ENCODE data around the gene AFAP1L1. TPM values are rescaled to one million over a fixed set of nuclear protein-coding genes. Genes with fewer than 3 reads are reported as not detected.

Gene AFAP1L1
- total RNA-seq, 4 donors from 2014 or later = 4.8 to 11.6 (median 7.3) TPM

- 56% methylated on average over 3 of the region's 3 CpGs for WGBS
- TF ChIP-seq POLR2AphosphoS5 (IDR thresholded peaks at IDR 0.05) = no peak
- TF ChIP-seq CTCF (IDR thresholded peaks at IDR 0.05) = no peak
- no peak for TF ChIP-seq EP300 (IDR thresholded peaks at IDR 0.05)
- TF ChIP-seq POLR2A (IDR thresholded peaks at IDR 0.05) = no peak
- no peak overlapping the region for H3K4me3 ChIP-seq
- H3K4me1 ChIP-seq = no peaks in the 10 kb centered on the region
- H3K9me3 ChIP-seq = no peaks in the 10 kb centered on the region
- H3K27ac ChIP-seq = no peak overlapping the region
- no peaks in the 10 kb centered on the region for H3K27me3 ChIP-seq
- peaks cover 6% of the 10 kb centered on the region for H3K36me3 ChIP-seq
- DNase-seq (ENCODE audit: low spot score in 2 of 2) = no peak
Measured at GRCh38 chr5:149254506-149254905, 17.2 kb upstream of the AFAP1L1 start.

- H3K9me3 ChIP-seq = no peaks in the 10 kb centered on the region
- H3K36me3 ChIP-seq = no peaks in the 10 kb centered on the region
- no peak for DNase-seq (ENCODE audit: low spot score in 2 of 2)
- TF ChIP-seq EP300 (IDR thresholded peaks at IDR 0.05) = no peak
- no peak for TF ChIP-seq CTCF (IDR thresholded peaks at IDR 0.05)
- TF ChIP-seq POLR2AphosphoS5 (IDR thresholded peaks at IDR 0.05) = no peak
- no peak for TF ChIP-seq POLR2A (IDR thresholded peaks at IDR 0.05)
- no peak overlapping the region for H3K27ac ChIP-seq
- no peak overlapping the region for H3K4me3 ChIP-seq
- no peaks in the 10 kb centered on the region for H3K27me3 ChIP-seq
- no peaks in the 10 kb centered on the region for H3K4me1 ChIP-seq
Measured at GRCh38 chr5:149256451-149256850, 15.2 kb upstream of the AFAP1L1 start.

- WGBS = 75% methylated on average over 1 of the region's 1 CpG
- TF ChIP-seq POLR2A (IDR thresholded peaks at IDR 0.05) = no peak
- no peak for TF ChIP-seq POLR2AphosphoS5 (IDR thresholded peaks at IDR 0.05)
- TF ChIP-seq CTCF (IDR thresholded peaks at IDR 0.05) = no peak
- no peak for TF ChIP-seq EP300 (IDR thresholded peaks at IDR 0.05)
- Histone ChIP-seq H3K27me3 (no peaks in the 10 kb centered on the region), H3K9me3 (no peaks in the 10 kb centered on the region), H3K4me3 (no peak overlapping the region), H3K4me1 (no peaks in the 10 kb centered on the region), H3K36me3 (no peaks in the 10 kb centered on the region), H3K27ac (no peak overlapping the region)
- no peak for DNase-seq (ENCODE audit: low spot score in 2 of 2)
Measured at GRCh38 chr5:149257131-149257530, 14.5 kb upstream of the AFAP1L1 start.

GRCh38 chr5:149257889-149258705 lies 13.6 kb upstream of the AFAP1L1 start:
- no peak overlapping the region for H3K27ac ChIP-seq
- no peak overlapping the region for H3K4me3 ChIP-seq
- no peaks in the 10 kb centered on the region for H3K4me1 ChIP-seq
- H3K9me3 ChIP-seq = no peaks in the 10 kb centered on the region
- H3K36me3 ChIP-seq = no peaks in the 10 kb centered on the region
- WGBS = 87% methylated on average over 10 of the region's 10 CpGs
- TF ChIP-seq POLR2AphosphoS5 (IDR thresholded peaks at IDR 0.05) (no peak), EP300 (IDR thresholded peaks at IDR 0.05) (no peak), CTCF (IDR thresholded peaks at IDR 0.05) (no peak), POLR2A (IDR thresholded peaks at IDR 0.05) (no peak)
- no peak for DNase-seq (ENCODE audit: low spot score in 2 of 2)
- peaks cover 5% of the 10 kb centered on the region for H3K27me3 ChIP-seq

- H3K36me3 ChIP-seq = no peaks in the 10 kb centered on the region
- 73% methylated on average over 1 of the region's 1 CpG for WGBS
Measured at GRCh38 chr5:149260761-149261160, 10.9 kb upstream of the AFAP1L1 start.

More at GRCh38 chr5:149260761-149261160, 10.9 kb upstream of the AFAP1L1 start:
- DNase-seq (ENCODE audit: low spot score in 2 of 2) = no peak
- no peak for TF ChIP-seq EP300 (IDR thresholded peaks at IDR 0.05)
- TF ChIP-seq POLR2AphosphoS5 (IDR thresholded peaks at IDR 0.05) = no peak
- no peak for TF ChIP-seq POLR2A (IDR thresholded peaks at IDR 0.05)
- no peak for TF ChIP-seq CTCF (IDR thresholded peaks at IDR 0.05)
- Histone ChIP-seq H3K27me3 (peaks cover 9% of the 10 kb centered on the region), H3K4me1 (no peaks in the 10 kb centered on the region), H3K4me3 (no peak overlapping the region), H3K9me3 (no peaks in the 10 kb centered on the region), H3K27ac (no peak overlapping the region)
